HepG2 (cell line): ENCODE data around the gene DOC2A. TPM values are rescaled to one million over a fixed set of nuclear protein-coding genes. Genes with fewer than 3 reads are reported as not detected.

Experiments
- ATF7-NPFF ChIP-seq: sonication (generic); formaldehyde crosslinking; IDR thresholded peaks from 2 replicates; pipeline ENCODE4 v1.8.1; 2023; ENCODE audit warnings: mild to moderate bottlenecking, low read depth, missing genetic modification reagents, moderate library complexity
- CENPX ChIP-seq: sonication (generic); formaldehyde crosslinking; IDR thresholded peaks from 2 replicates; pipeline ENCODE4 v1.9.0; 2021; ENCODE audit warnings: mild to moderate bottlenecking, missing genetic modification reagents, moderate library complexity
- DMAP1 ChIP-seq: IDR thresholded peaks from 2 replicates; pipeline ENCODE4 v1.6.1; 2016
- ELF1 ChIP-seq: sonication (generic); formaldehyde crosslinking; IDR thresholded peaks from 2 replicates; pipeline ENCODE4 v1.4.0; 2020; ENCODE audit warnings: missing genetic modification reagents
- ERF ChIP-seq: IDR thresholded peaks from 2 replicates; pipeline ENCODE4 v1.6.1; 2018; ENCODE audit warnings: missing biosample characterization, missing genetic modification reagents
- FOSL2 ChIP-seq: sonication (generic); formaldehyde crosslinking; IDR thresholded peaks from 2 replicates; pipeline ENCODE4 v1.4.0; 2020; ENCODE audit warnings: missing genetic modification reagents
- HOXA9 ChIP-seq: sonication (generic); formaldehyde crosslinking; IDR thresholded peaks from 2 replicates; pipeline ENCODE4 v1.8.1; 2022; ENCODE audit warnings: missing genetic modification reagents, mild to moderate bottlenecking, moderate library complexity, borderline replicate concordance
- IRF2 ChIP-seq: IDR thresholded peaks from 2 replicates; pipeline ENCODE4 v1.6.1; 2018; ENCODE audit warnings: missing genetic modification reagents, missing compliant biosample characterization
- KDM2A ChIP-seq: sonication (generic); formaldehyde crosslinking; IDR thresholded peaks from 2 replicates; pipeline ENCODE4 v1.4.0; 2020; ENCODE audit warnings: low read depth, missing genetic modification reagents, borderline replicate concordance
- KLF11 ChIP-seq: IDR thresholded peaks from 2 replicates; pipeline ENCODE4 v1.6.1; 2016; ENCODE audit warnings: missing compliant biosample characterization
- NCOA2 ChIP-seq: sonication (generic); formaldehyde crosslinking; IDR thresholded peaks from 2 replicates; pipeline ENCODE4 v1.8.0; 2022; ENCODE audit warnings: inconsistent platforms
- SMC3 ChIP-seq: IDR thresholded peaks from 2 replicates; pipeline ENCODE4 v1.6.1; 2011; ENCODE audit warnings: low read length, improper control_type of control experiment
- SP5 ChIP-seq: IDR thresholded peaks from 2 replicates; pipeline ENCODE4 v1.6.1; 2016; ENCODE audit warnings: low read depth, borderline replicate concordance
- TBP ChIP-seq: sonication (generic); formaldehyde crosslinking; IDR thresholded peaks from 2 replicates; pipeline ENCODE4 v1.5.0; 2020; ENCODE audit warnings: missing genetic modification reagents
- ZBTB1 ChIP-seq: sonication (generic); formaldehyde crosslinking; IDR thresholded peaks from 2 replicates; pipeline ENCODE4 v1.4.0; 2020; ENCODE audit warnings: missing genetic modification reagents, borderline replicate concordance
- ZKSCAN1 ChIP-seq: fragments of 150-350 bp; IDR thresholded peaks from 2 replicates; pipeline ENCODE4 v1.6.1; 2014; ENCODE audit warnings: low read length
- ZNF572 ChIP-seq: sonication (generic); formaldehyde crosslinking; IDR thresholded peaks from 2 replicates; pipeline ENCODE4 v1.5.1; 2020; ENCODE audit warnings: mild to moderate bottlenecking, missing genetic modification reagents
- polyA plus RNA-seq, 8 experiments: library from polyadenylated mRNA; depleted of rRNA in 3 of 8; stranded (reverse) in 7 of 8; unstranded in 1 of 8; fragments of >200 nt; fragmentation: Illumina TruSeq in 4 of 8; extraction: Trizol in 4 of 8; gene quantifications; 2 replicates each; pipeline versions ENCODE4 v1.2.1 to v1.2.3, GENCODE V29; 2011 to 2016; ENCODE audit warnings: low read depth in 4 of 8, missing spikeins in 1 of 8, mixed read lengths in 1 of 8; ENCODE audit not compliant: insufficient read depth in 1 of 8
- total RNA-seq, 5 experiments: library from RNA; depleted of rRNA; stranded (reverse); fragments of >200 nt; fragmentation: Illumina TruSeq; extraction: Trizol; gene quantifications; 2 replicates each; pipeline ENCODE4 v1.2.3, GENCODE V29; 2016; ENCODE audit warnings: low read depth in 1 of 5
- TF ChIP-seq, protein P1 (sequence below): sonication (generic); formaldehyde crosslinking; IDR thresholded peaks from 2 replicates; pipeline ENCODE4 v1.4.0; 2020; ENCODE audit warnings: missing genetic modification reagents, borderline replicate concordance
- TF ChIP-seq, protein P2 (sequence below): sonication (generic); formaldehyde crosslinking; IDR thresholded peaks from 2 replicates; pipeline ENCODE4 v1.8.1; 2023; ENCODE audit warnings: mild to moderate bottlenecking, missing genetic modification reagents
- TF ChIP-seq, protein P3 (sequence below): sonication (generic); formaldehyde crosslinking; IDR thresholded peaks from 2 replicates; pipeline ENCODE4 v1.4.0; 2020; ENCODE audit warnings: low read depth, mild to moderate bottlenecking, missing genetic modification reagents
- TF ChIP-seq, protein P4 (sequence below): sonication (generic); formaldehyde crosslinking; IDR thresholded peaks from 2 replicates; pipeline ENCODE4 v1.5.0; 2020; ENCODE audit warnings: mild to moderate bottlenecking, missing genetic modification reagents

Gene DOC2A
- total and polyA plus RNA-seq, 2 of the 13 experiments (the other 11 are each of a cell fraction or from before 2014, with no cell fraction given): 0.15 to 0.55 TPM

DNA sequence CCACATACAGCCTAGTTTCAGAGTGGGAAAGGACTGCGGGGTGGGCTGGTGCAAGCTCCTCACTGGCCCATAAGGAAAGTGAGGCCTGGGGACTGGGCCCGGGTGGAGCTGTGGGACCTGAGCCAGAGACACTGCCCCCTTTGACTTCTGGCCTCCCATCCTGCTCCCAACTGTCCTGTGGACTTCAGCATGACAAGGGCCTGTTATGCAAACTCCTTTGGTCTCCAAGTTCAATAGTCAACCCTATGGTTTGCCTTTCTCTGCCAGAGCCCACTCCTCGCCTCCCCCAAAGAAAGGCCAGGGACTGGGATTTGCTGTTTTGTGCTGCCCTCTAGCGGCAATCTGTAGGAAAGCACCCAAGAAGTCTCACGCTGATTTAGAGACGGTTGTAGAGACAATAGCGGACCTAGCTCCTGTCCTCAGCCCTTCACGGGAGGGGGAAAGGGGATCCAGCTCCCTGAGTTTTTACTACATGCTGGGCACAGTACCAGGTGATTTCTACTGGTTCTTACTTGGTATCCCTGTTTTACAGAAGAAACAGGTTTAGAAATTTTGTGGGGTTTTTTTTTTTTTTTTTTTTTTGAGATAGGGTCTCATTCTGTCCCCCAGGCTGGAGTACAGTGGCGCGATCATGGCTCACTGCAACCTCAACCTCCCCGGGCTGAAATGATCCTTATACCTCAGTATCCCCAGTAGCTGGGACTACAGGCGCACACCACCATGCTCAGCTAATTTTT is 21.4 kb upstream of the DOC2A start (continued):
- peak; percentile 60; the same call in 1 of the 2 replicates for TF ChIP-seq KDM2A
- TF ChIP-seq NCOA2: peak; percentile 16; the same call in 1 of the 2 replicates
- TF ChIP-seq ATF7-NPFF (CRISPR knock-in tag): 0 out of 2 replicates have a peak, but pooled peaks have one; percentile 32
- TF ChIP-seq ELF1 (CRISPR knock-in tag): peak; percentile 31; the same call in 1 of the 2 replicates
- TF ChIP-seq CENPX (CRISPR knock-in tag): no peak
- TF ChIP-seq DMAP1: peak; percentile 38; the same call in 1 of the 2 replicates
- TF ChIP-seq HOXA9: no peak
- TF ChIP-seq, protein P1, sequence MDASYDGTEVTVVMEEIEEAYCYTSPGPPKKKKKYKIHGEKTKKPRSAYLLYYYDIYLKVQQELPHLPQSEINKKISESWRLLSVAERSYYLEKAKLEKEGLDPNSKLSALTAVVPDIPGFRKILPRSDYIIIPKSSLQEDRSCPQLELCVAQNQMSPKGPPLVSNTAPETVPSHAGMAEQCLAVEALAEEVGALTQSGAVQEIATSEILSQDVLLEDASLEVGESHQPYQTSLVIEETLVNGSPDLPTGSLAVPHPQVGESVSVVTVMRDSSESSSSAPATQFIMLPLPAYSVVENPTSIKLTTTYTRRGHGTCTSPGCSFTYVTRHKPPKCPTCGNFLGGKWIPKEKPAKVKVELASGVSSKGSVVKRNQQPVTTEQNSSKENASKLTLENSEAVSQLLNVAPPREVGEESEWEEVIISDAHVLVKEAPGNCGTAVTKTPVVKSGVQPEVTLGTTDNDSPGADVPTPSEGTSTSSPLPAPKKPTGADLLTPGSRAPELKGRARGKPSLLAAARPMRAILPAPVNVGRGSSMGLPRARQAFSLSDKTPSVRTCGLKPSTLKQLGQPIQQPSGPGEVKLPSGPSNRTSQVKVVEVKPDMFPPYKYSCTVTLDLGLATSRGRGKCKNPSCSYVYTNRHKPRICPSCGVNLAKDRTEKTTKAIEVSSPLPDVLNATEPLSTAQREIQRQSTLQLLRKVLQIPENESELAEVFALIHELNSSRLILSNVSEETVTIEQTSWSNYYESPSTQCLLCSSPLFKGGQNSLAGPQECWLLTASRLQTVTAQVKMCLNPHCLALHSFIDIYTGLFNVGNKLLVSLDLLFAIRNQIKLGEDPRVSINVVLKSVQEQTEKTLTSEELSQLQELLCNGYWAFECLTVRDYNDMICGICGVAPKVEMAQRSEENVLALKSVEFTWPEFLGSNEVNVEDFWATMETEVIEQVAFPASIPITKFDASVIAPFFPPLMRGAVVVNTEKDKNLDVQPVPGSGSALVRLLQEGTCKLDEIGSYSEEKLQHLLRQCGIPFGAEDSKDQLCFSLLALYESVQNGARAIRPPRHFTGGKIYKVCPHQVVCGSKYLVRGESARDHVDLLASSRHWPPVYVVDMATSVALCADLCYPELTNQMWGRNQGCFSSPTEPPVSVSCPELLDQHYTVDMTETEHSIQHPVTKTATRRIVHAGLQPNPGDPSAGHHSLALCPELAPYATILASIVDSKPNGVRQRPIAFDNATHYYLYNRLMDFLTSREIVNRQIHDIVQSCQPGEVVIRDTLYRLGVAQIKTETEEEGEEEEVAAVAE (CRISPR knock-in tag): peak; percentile 59; the same call in 1 of the 2 replicates
- TF ChIP-seq ZNF572: 0 out of 2 replicates have a peak, but pooled peaks have one; percentile 49
- TF ChIP-seq, protein P2, sequence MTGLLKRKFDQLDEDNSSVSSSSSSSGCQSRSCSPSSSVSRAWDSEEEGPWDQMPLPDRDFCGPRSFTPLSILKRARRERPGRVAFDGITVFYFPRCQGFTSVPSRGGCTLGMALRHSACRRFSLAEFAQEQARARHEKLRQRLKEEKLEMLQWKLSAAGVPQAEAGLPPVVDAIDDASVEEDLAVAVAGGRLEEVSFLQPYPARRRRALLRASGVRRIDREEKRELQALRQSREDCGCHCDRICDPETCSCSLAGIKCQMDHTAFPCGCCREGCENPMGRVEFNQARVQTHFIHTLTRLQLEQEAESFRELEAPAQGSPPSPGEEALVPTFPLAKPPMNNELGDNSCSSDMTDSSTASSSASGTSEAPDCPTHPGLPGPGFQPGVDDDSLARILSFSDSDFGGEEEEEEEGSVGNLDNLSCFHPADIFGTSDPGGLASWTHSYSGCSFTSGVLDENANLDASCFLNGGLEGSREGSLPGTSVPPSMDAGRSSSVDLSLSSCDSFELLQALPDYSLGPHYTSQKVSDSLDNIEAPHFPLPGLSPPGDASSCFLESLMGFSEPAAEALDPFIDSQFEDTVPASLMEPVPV (CRISPR knock-in tag): no peak
- no peak for TF ChIP-seq ZBTB1 (CRISPR knock-in tag)
- peak; percentile 87 for TF ChIP-seq SMC3
- TF ChIP-seq SP5: no peak
- TF ChIP-seq ZKSCAN1: no peak
- peak; percentile 46; the same call in 1 of the 2 replicates for TF ChIP-seq ERF (CRISPR knock-in tag)
- TF ChIP-seq KLF11: no peak
- peak; percentile 24; the same call in 1 of the 2 replicates for TF ChIP-seq FOSL2 (CRISPR knock-in tag)
- TF ChIP-seq, protein P3, sequence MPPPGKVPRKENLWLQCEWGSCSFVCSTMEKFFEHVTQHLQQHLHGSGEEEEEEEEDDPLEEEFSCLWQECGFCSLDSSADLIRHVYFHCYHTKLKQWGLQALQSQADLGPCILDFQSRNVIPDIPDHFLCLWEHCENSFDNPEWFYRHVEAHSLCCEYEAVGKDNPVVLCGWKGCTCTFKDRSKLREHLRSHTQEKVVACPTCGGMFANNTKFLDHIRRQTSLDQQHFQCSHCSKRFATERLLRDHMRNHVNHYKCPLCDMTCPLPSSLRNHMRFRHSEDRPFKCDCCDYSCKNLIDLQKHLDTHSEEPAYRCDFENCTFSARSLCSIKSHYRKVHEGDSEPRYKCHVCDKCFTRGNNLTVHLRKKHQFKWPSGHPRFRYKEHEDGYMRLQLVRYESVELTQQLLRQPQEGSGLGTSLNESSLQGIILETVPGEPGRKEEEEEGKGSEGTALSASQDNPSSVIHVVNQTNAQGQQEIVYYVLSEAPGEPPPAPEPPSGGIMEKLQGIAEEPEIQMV (CRISPR knock-in tag): peak; percentile 66
- TF ChIP-seq TBP (CRISPR knock-in tag): no peak
- TF ChIP-seq, protein P4, sequence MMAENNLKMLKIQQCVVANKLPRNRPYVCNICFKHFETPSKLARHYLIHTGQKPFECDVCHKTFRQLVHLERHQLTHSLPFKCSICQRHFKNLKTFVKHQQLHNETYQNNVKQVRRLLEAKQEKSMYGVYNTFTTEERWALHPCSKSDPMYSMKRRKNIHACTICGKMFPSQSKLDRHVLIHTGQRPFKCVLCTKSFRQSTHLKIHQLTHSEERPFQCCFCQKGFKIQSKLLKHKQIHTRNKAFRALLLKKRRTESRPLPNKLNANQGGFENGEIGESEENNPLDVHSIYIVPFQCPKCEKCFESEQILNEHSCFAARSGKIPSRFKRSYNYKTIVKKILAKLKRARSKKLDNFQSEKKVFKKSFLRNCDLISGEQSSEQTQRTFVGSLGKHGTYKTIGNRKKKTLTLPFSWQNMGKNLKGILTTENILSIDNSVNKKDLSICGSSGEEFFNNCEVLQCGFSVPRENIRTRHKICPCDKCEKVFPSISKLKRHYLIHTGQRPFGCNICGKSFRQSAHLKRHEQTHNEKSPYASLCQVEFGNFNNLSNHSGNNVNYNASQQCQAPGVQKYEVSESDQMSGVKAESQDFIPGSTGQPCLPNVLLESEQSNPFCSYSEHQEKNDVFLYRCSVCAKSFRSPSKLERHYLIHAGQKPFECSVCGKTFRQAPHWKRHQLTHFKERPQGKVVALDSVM (CRISPR knock-in tag): no peak
- TF ChIP-seq IRF2 (CRISPR knock-in tag): peak; percentile 53; the same call in 1 of the 2 replicates
